GM12872 (cell line): ENCODE results near the gene HTR3A.

ENCODE experiments used
- TF ChIP-seq, protein P1 (sequence below): IDR thresholded peaks from 3 replicates; pipeline ENCODE4 v1.5.1; 2011; ENCODE audit warnings: low read depth, mild to moderate bottlenecking, low read length, moderate library complexity; ENCODE audit not compliant: insufficient read depth

HTR3A gene

DNA sequence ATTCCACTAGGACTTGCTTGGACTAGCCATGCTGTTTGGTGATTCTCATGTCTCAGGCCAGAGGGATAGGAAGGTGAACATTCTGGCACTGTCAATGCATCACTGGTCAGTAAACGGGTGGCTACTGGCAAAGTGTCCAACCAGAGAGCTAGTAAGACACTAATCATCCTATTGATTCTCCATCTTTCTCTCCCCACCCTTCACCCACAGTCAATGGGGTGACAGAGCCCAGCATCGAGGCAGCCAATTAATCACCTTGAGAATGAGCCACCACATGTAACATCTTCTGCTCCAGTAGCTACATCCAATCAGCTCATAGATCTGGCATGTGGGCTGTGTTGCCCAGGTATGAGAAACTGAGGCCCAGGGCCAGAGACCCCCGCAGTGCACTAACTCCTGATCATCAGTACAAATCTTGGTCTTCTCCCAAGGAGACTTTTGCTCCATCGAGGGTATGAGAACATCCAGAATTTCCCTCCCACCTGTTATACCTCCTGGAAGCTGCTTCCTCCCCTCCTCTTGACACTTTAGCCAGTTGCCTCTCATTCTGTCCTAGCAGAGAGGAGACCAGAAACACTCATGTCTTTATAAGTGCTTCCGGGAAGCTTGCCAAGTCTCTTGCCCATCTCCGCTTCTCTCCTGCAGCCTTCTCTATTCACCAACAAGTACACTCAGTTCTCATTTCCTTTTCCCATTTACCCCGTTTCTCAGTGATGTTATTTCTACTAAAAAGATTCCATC is 17.0 kb downstream of the HTR3A start:
- TF ChIP-seq, protein P1, sequence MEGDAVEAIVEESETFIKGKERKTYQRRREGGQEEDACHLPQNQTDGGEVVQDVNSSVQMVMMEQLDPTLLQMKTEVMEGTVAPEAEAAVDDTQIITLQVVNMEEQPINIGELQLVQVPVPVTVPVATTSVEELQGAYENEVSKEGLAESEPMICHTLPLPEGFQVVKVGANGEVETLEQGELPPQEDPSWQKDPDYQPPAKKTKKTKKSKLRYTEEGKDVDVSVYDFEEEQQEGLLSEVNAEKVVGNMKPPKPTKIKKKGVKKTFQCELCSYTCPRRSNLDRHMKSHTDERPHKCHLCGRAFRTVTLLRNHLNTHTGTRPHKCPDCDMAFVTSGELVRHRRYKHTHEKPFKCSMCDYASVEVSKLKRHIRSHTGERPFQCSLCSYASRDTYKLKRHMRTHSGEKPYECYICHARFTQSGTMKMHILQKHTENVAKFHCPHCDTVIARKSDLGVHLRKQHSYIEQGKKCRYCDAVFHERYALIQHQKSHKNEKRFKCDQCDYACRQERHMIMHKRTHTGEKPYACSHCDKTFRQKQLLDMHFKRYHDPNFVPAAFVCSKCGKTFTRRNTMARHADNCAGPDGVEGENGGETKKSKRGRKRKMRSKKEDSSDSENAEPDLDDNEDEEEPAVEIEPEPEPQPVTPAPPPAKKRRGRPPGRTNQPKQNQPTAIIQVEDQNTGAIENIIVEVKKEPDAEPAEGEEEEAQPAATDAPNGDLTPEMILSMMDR, result no peak

DNA sequence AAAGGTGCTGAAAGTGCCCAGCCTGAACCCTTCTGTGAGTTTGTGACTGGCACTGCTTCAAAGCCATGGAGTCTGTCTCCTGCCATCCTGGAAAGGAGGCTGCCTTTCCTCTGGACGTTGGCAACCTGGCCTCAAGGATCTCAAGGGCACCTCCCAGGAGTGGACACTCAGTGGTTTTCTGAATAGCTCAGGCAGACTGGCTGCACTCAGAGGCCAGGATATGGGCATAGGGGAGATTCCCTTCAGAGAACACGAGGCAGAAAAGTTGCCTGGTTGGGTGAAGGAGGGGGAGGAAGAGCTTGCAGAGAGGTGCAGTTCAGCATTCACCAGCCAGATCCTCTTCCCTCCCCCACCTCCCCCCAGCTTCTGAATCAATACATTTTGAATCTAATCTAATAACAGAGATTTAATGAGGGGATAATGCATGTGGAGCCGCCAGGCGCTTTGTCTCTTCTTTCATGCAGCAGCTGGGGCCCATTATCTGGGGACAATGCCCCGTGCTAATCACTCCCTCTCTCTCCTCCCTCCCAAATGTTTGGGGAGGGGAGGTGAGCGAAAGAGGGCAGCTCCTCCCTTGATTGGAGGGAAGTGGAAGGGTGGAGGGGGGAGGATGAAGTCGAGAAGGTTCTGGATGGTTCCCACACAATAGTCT is 17.7 kb downstream of the HTR3A start:
- TF ChIP-seq, protein P1, result no peak

DNA sequence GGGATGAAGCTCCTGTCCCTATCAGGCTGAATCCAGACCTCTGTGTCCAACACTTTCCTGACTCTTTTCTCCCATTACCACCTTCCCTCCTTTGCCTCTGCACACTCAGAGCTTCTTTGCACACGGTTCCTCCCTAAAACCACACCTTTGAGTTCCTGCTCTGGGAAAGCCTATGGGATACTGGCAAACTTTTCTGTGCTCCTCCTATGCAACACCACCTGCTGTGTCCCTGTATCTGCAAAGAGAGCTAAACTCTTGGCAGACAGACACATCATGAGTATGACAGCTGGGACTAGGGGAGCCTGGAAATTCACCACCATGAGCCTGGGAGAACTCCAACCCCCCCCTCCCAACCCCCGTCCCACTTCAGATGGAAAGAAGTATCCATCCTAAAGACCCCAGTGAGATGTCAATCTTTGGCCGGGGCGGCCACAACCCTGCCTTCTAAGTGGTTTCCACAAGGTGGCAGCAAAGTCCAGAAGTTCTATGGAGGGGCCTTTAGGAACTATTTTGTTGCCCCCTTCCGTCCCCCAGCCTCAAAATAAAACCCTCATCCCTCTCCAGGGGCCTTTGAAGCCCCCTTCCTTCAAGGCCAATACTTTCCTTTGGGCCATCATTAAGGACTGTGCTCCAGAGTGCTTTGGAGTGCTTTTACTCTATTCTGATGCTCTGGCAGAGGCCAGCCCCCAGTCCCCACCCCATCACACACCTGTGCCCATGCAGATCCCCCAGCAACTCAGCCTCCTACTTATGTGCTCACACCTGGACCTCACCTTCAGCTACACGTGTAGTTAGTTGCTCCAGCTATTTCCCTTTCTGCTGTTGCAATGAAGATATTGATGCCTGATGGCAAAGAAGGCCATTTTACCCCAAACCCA is 19.4 kb downstream of the HTR3A start:
- TF ChIP-seq, protein P1, result peak; percentile 66

DNA sequence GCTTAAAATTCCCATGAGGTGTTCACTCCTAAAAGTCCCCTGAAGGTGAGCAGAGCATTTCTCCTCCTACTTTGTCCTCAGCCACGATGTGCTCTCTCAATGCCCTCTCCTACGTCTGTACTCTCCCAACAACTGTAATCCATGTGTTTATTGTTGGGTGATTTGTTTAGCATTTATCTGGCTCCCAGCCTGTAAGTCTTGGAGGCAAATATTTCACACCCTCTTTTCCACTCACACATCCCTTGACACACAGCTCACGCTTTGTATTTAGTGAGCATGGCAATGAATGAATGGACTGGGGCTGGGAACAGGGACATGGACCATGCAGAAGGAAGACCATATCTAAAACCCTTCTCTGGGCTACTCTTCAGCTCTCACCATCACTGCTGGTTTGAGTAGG is 22.6 kb downstream of the HTR3A start:
- TF ChIP-seq, protein P1, result no peak

GRCh38 chr11:113998574-113998973 is 23.7 kb downstream of the HTR3A start:
- TF ChIP-seq, protein P1, result no peak

- TF ChIP-seq, protein P1, result no peak
Observed at GRCh38 chr11:114000526-114000925, 25.6 kb downstream of the HTR3A start.

DNA sequence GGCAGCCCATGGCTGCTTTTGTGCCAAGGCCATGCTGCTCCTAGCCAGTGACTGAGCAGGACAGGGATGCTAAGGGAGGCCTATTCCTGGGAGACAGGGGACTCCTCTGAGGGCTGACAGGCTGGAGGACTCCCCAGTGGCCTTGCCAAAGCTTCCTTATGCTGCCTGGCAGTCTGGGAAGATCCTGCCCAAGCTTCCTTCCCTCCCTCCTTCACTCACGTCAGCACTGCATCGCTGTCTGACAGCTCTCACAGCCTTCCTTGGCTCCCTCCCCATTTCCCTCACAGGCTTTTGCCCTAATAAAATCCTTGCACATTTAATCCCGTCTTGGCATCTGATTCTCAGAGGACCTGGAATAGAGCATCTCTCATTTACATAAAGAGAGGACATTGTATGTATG is 26.5 kb downstream of the HTR3A start:
- TF ChIP-seq, protein P1, result no peak
